Right lobe of liver (tissue), 6 donors: ENCODE measurements around the gene RBBP8. TPM values are rescaled to one million over a fixed set of nuclear protein-coding genes. Genes with fewer than 3 reads are reported as not detected.
"Not testable (repeated sequence)": the region's sequence is repeated elsewhere in the genome, so short reads cannot be mapped to it uniquely, and the experiment has no call there.

ENCODE experiments used
- ATAC-seq, 4 donors: fragments of 200-7000 bp; cut with Tn5 transposase; one replicate each; pipeline ENCODE4 v1.9.1; 2020; ENCODE audit warnings: mild to moderate bottlenecking in 4 of 4, moderate library complexity in 4 of 4
- DNase-seq, 3 donors: peaks; one replicate each; pipeline ENCODE4 v3.0.0-alpha.2; 2020
- H3K27ac ChIP-seq, 3 donors: fragments of 200-600 bp; one replicate each; pipeline ENCODE4 v1.8.0; 2022
- H3K27me3 ChIP-seq, 2 donors: fragments of 200-600 bp; one replicate each; pipeline ENCODE4 v1.8.0; 2022
- H3K36me3 ChIP-seq, 4 donors: fragments of 200-600 bp; sonication (generic) in 1 of 4; one replicate each; pipeline versions ENCODE4 v1.5.1 to v1.8.0; 2017 to 2022; ENCODE audit warnings: control low read depth in 1 of 4
- H3K4me1 ChIP-seq, 4 donors: fragments of 200-600 bp; sonication (generic) in 1 of 4; one replicate each; pipeline versions ENCODE4 v1.5.1 to v1.8.0; 2017 to 2022; ENCODE audit warnings: control low read depth in 1 of 4
- H3K4me3 ChIP-seq, 3 donors: fragments of 200-600 bp; one replicate each; pipeline ENCODE4 v1.8.0; 2022
- H3K9me3 ChIP-seq, 4 donors: fragments of 200-600 bp; sonication (generic) in 1 of 4; one replicate each; pipeline versions ENCODE4 v1.5.1 to v1.8.0; 2017 to 2022; ENCODE audit warnings: control low read depth in 1 of 4
- POLR2A ChIP-seq: fragments of 450-650 bp; IDR thresholded peaks from one replicate; pipeline ENCODE4 v1.6.1; 2017; ENCODE audit warnings: antibody characterized with exemption, mild to moderate bottlenecking
- WGBS: methylation state at CpG from one replicate; pipeline ENCODE4 v1.1.6; 2018; ENCODE audit warnings: low coverage, low lambda C conversion rate; ENCODE audit not compliant: insufficient coverage; ENCODE audit errors: missing lambda C conversion rate; 5-methylcytosine and 5-hydroxymethylcytosine counted together
- intact Hi-C, 2 donors: fragments of 100-400 bp; cut with DNase I; formaldehyde crosslinking; loops; one replicate each; pipeline versions ENCODE4 v1.11.2 to v1.14.1; 2022
- total RNA-seq, 6 experiments: library from RNA; depleted of rRNA in 2 of 6; stranded (reverse); fragments of >200 nt in 2 of 6; fragmentation: NEBNext Ultra II Directional in 3 of 6; extraction: Animal tissue kit (Norgen Biotek cat#: 25700) in 3 of 6; gene quantifications; one replicate each; pipeline versions ENCODE4 v1.1.0 to v1.2.4, GENCODE V29; 2016 to 2023
- TF ChIP-seq, protein P1 (sequence below), 4 donors: fragments of 200-600 bp in 3 of 4; fragments of 450-650 bp in 1 of 4; IDR thresholded peaks; one replicate each; pipeline versions ENCODE4 v1.5.1 to v1.8.0; 2016 to 2022; ENCODE audit warnings: antibody characterized with exemption in 4 of 4, mild to moderate bottlenecking in 2 of 4
- donor health status: DM: no; HTN: yes; CAD: no.
- donor health status: DM: no; HTN: no; CAD: no.
- donor health status: DM: no; HTN: no; CAD: no.
- donor health status: DM: no; HTN: yes; CAD: no.
- donor health status: DM: no; HTN: yes; CAD: no.

RBBP8 gene
- total RNA-seq, 6 experiments from 2014 or later, result 8.3 to 24.9 (median 12.4) TPM

DNA sequence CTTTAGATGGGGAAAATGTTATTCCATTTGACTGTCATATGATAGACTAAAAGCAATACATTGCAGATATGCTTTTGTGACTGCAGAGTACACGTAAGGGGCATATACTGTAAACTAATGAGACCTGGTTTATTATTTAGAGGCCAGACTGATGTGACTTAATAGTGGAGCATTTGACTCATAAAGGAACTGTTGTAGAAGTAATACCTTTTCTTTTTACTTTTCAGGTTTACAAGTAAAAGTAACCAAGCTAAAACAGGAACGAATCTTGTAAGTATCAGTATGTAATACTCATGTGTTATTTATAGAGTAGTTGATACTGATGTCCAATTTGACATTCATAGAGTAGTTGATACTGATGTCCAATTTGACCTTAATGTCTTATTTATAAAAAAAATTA lies 13.1 kb downstream of the RBBP8 start:
- intact Hi-C loops, result no loop called here
- H3K27ac ChIP-seq, result no peak overlapping the region
- WGBS, result 87% methylated on average over 2 of the region's 2 CpGs
- ATAC-seq (no peak), DNase-seq (no peak)
- no peaks in the 10 kb centered on the region for H3K27me3 ChIP-seq
- no peaks in the 10 kb centered on the region for H3K36me3 ChIP-seq
- H3K4me3 ChIP-seq, result no peak overlapping the region
- TF ChIP-seq, protein P1, sequence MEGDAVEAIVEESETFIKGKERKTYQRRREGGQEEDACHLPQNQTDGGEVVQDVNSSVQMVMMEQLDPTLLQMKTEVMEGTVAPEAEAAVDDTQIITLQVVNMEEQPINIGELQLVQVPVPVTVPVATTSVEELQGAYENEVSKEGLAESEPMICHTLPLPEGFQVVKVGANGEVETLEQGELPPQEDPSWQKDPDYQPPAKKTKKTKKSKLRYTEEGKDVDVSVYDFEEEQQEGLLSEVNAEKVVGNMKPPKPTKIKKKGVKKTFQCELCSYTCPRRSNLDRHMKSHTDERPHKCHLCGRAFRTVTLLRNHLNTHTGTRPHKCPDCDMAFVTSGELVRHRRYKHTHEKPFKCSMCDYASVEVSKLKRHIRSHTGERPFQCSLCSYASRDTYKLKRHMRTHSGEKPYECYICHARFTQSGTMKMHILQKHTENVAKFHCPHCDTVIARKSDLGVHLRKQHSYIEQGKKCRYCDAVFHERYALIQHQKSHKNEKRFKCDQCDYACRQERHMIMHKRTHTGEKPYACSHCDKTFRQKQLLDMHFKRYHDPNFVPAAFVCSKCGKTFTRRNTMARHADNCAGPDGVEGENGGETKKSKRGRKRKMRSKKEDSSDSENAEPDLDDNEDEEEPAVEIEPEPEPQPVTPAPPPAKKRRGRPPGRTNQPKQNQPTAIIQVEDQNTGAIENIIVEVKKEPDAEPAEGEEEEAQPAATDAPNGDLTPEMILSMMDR (IDR thresholded peaks at IDR 0.05), result no peak
- TF ChIP-seq POLR2A, result no peak
- no peaks in the 10 kb centered on the region for H3K4me1 ChIP-seq
- H3K9me3 ChIP-seq, result no peaks in the 10 kb centered on the region

DNA sequence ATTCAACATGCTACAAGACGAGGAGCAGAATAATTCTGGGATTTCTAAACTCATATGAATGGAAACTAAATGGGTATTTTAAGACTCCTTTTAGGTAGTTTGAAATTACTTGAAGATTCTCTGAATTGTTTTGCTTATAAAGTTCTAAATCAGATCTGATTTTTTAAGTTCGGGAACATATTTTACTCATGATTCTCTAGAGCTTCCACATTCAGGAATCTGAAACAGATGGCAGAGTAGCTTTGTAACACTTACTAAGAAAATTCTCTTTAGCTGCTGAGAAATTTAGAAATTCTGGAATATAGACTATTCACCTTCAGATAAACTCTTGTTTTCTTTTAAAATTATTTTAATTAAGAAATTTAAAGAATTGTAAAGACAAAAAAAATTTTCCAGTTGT lies 13.7 kb downstream of the RBBP8 start:
- Histone ChIP-seq H3K4me3 (no peak overlapping the region), H3K27me3 (no peaks in the 10 kb centered on the region), H3K4me1 (no peaks in the 10 kb centered on the region), H3K36me3 (no peaks in the 10 kb centered on the region), H3K27ac (no peak overlapping the region), H3K9me3 (no peaks in the 10 kb centered on the region)
- WGBS, result 61% methylated on average over 2 of the region's 2 CpGs
- DNase-seq (no peak), ATAC-seq (no peak)
- intact Hi-C loops, result no loop called here
- no peak for TF ChIP-seq POLR2A
- TF ChIP-seq, protein P1 (IDR thresholded peaks at IDR 0.05), result no peak

DNA sequence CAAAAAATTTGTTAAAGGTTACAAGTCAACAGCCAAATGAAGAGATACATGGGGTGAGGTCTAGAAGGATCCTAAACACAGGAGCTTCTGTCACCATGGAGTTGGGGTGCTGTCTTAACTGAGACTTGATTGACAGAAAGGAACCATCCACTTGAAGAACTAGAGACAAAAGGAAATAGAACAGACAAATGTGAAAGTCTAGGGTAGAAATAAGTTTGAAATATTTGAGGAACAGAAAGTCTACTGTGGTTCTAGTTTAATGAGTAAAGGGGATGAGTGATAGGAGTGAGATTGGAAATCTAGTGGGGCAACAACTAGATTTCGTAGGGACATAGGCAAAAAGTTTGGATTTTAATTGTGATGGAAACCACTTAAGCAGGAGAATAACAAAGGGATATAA lies 18.7 kb downstream of the RBBP8 start:
- DNase-seq (no peak), ATAC-seq (no peak)
- TF ChIP-seq POLR2A, result no peak
- TF ChIP-seq, protein P1 (IDR thresholded peaks at IDR 0.05), result no peak
- no peak overlapping the region for H3K4me3 ChIP-seq
- no peaks in the 10 kb centered on the region for H3K4me1 ChIP-seq
- H3K27ac ChIP-seq, result no peak overlapping the region
- H3K36me3 ChIP-seq, result no peaks in the 10 kb centered on the region
- H3K27me3 ChIP-seq, result no peaks in the 10 kb centered on the region
- intact Hi-C loops, result no loop called here
- H3K9me3 ChIP-seq, result no peaks in the 10 kb centered on the region
- WGBS, result 89% methylated on average over 1 of the region's 1 CpG

DNA sequence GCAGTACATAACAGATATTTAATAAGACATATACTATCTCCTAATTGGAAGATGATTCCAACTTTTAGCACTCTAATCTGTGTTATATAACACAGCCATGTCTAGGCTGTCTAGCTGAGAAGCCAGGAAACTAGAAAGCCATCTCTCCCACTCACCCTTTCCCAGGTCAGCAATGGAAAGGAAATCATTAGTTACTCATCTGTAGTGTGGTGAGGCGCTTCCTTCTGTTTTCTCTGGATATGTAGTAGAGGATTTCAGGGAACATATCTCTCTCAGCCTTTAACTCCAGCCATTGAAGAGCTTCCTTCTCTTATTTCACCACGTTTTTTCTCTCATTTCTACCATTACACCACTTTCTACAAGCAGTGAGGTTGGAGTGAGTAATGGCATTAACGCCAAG lies 19.4 kb downstream of the RBBP8 start:
- Histone ChIP-seq H3K4me1 (no peaks in the 10 kb centered on the region), H3K27ac (no peak overlapping the region), H3K36me3 (no peaks in the 10 kb centered on the region), H3K27me3 (no peaks in the 10 kb centered on the region), H3K9me3 (no peaks in the 10 kb centered on the region), H3K4me3 (no peak overlapping the region)
- intact Hi-C loops, result no loop called here
- TF ChIP-seq, protein P1 (IDR thresholded peaks at IDR 0.05), result no peak
- no peak for TF ChIP-seq POLR2A
- ATAC-seq, result no peak
- DNase-seq, result no peak
- WGBS, result 81% methylated on average over 3 of the region's 3 CpGs

DNA sequence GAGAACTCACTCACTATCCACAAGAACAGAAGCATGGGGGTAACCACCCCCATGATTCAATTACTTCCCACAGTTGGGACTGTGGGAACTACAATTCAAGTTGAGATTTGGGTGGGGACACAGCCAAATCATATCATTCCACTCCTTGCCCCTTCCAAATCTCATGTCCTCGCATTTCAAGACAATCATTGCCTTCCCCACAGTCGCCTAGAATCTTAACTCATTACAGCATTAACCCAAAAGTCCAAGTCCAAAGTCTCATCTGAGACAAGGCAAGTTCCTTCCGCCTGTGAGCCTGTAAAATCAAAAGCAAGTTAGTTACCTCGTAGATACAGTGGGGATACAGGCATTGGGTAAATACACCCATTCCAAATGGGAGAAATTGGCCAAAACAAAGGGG lies 20.9 kb downstream of the RBBP8 start:
- H3K4me3 ChIP-seq, ATAC-seq, H3K36me3 ChIP-seq, intact Hi-C loops, H3K27me3 ChIP-seq, H3K4me1 ChIP-seq, H3K27ac ChIP-seq, DNase-seq, H3K9me3 ChIP-seq: not testable (repeated sequence)
- 94% methylated on average over 2 of the region's 4 CpGs for WGBS
